OCI-LY1 (cell line): ENCODE results near the gene KRTAP10-12.
"Not testable (repeated sequence)": the region's sequence is repeated elsewhere in the genome, so short reads cannot be mapped to it uniquely, and the experiment has no call there.

ENCODE experiments used
- H2AFZ ChIP-seq: fragments of 200-600 bp; sonication (generic), shearing (Covaris generic); 2 replicates; pipeline ENCODE4 v1.6.0; 2014; ENCODE audit warnings: antibody characterized with exemption, mild to moderate bottlenecking, low read length
- H3F3A ChIP-seq: fragments of 200-600 bp; sonication (generic), shearing (Covaris generic); 2 replicates; pipeline ENCODE4 v1.6.0; 2014; ENCODE audit warnings: mild to moderate bottlenecking, antibody characterized with exemption, low read length, moderate library complexity; ENCODE audit not compliant: insufficient read depth
- H3K27ac ChIP-seq: fragments of 200-600 bp; sonication (generic); 2 replicates; pipeline ENCODE4 v1.5.1; 2014; ENCODE audit warnings: low read length, mixed run types, mild to moderate bottlenecking, low read depth; ENCODE audit not compliant: poor library complexity, severe bottlenecking
- H3K27me3 ChIP-seq: fragments of 200-600 bp; sonication (generic); 2 replicates; pipeline ENCODE4 v1.6.0; 2014; ENCODE audit warnings: antibody characterized with exemption, mild to moderate bottlenecking, low read length, moderate library complexity; ENCODE audit not compliant: insufficient read depth
- H3K36me3 ChIP-seq: fragments of 200-600 bp; sonication (generic); 2 replicates; pipeline ENCODE4 v1.6.1; 2014; ENCODE audit warnings: mild to moderate bottlenecking, antibody characterized with exemption, low read length, moderate library complexity, mixed read lengths; ENCODE audit not compliant: insufficient read depth
- H3K4me1 ChIP-seq: fragments of 200-600 bp; sonication (generic); 2 replicates; pipeline ENCODE4 v1.5.1; 2014; ENCODE audit warnings: mild to moderate bottlenecking, low read length, moderate library complexity; ENCODE audit not compliant: insufficient read depth, severe bottlenecking
- H3K4me2 ChIP-seq: fragments of 200-600 bp; sonication (generic), shearing (Covaris generic); 2 replicates; pipeline ENCODE4 v1.6.1; 2014; ENCODE audit warnings: low read length
- H3K4me3 ChIP-seq: fragments of 200-600 bp; sonication (generic); 2 replicates; pipeline ENCODE4 v1.5.1; 2014; ENCODE audit warnings: low read length, low read depth, mild to moderate bottlenecking, mixed read lengths; ENCODE audit not compliant: poor library complexity, severe bottlenecking
- H3K79me2 ChIP-seq: fragments of 200-600 bp; shearing (Covaris generic); 2 replicates; pipeline ENCODE4 v1.6.1; 2016; ENCODE audit warnings: mixed run types, low read length, mixed read lengths; ENCODE audit not compliant: insufficient read depth
- H3K9ac ChIP-seq: fragments of 200-600 bp; sonication (generic), shearing (Covaris generic); 2 replicates; pipeline ENCODE4 v1.6.1; 2014; ENCODE audit warnings: mild to moderate bottlenecking, low read length, mixed read lengths
- H3K9me2 ChIP-seq: fragments of 200-600 bp; sonication (generic), shearing (Covaris generic); 2 replicates; pipeline ENCODE4 v1.6.1; 2014; ENCODE audit warnings: low read depth, mild to moderate bottlenecking, low read length, mixed read lengths
- H3K9me3 ChIP-seq: fragments of 200-600 bp; shearing (Covaris generic); 2 replicates; pipeline ENCODE4 v1.6.1; 2014; ENCODE audit warnings: low read length, mixed read lengths
- H4K20me1 ChIP-seq: fragments of 200-600 bp; sonication (generic), shearing (Covaris generic); 2 replicates; pipeline ENCODE4 v1.6.0; 2016; ENCODE audit warnings: mild to moderate bottlenecking, low read length; ENCODE audit not compliant: insufficient read depth
- EZH2 ChIP-seq: fragments of 200-600 bp; sonication (generic), shearing (Covaris generic); IDR thresholded peaks from 2 replicates; pipeline ENCODE4 v1.8.0; 2017; ENCODE audit warnings: borderline replicate concordance, mixed run types, mild to moderate bottlenecking, antibody characterized with exemption, low read length, moderate library complexity, mixed read lengths
- TF ChIP-seq, protein P1 (sequence below): fragments of 200-600 bp; sonication (generic), shearing (Covaris generic); IDR thresholded peaks from 2 replicates; pipeline ENCODE4 v1.5.1; 2017; ENCODE audit warnings: mild to moderate bottlenecking, antibody characterized with exemption, low read length, moderate library complexity, mixed read lengths

The KRTAP10-12 gene

DNA sequence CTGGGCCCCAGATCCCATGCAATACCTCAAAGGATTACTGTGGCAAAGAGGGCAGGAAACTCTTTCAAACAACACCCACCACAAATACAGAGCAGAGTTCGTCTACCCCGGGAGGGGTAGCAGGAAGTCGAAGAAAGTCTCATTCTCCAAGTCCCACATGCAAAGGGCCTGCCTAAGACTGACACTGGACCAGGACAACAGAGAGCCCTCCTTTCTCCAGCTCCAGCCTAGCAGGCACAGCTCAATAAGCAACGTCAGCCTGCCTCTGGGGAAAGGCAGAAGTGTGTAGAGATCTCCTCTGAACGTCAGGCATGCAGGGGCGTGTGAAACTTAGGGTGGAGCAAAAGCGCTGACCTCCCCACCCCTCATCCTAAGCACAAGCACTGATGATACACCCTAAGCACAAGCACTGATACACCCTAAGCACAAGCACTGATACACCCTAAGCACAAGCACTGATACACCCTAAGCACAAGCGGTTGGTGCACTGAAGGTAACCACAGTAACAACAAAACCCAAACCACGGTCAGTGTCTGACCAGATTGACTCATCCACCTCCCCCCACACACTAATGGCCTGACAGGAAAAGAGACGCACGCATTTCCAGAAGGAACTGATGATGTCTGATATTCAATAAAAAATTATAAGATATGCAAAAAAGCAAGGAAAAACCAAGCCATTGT, 37.9 kb upstream of the KRTAP10-12 start:
- Histone ChIP-seq H3K9ac (no peak overlapping the region), H3K4me2 (no peak overlapping the region), H3K4me1 (no peaks in the 10 kb centered on the region), H3K27me3 (peaks cover 12% of the 10 kb centered on the region; the same call in 1 of the 2 replicates), H2AFZ (no peak overlapping the region), H3K4me3 (no peak overlapping the region), H3K9me3 (0 out of 2 replicates have a peak, but pooled peaks cover 2% of the 10 kb centered on the region), H3K79me2 (no peaks in the 10 kb centered on the region), H3K9me2 (no peaks in the 10 kb centered on the region), H3K36me3 (no peaks in the 10 kb centered on the region), H3K27ac (no peak overlapping the region), H3F3A (no peaks in the 10 kb centered on the region), H4K20me1 (no peaks in the 10 kb centered on the region)
- no peak for TF ChIP-seq EZH2
- TF ChIP-seq, protein P1, sequence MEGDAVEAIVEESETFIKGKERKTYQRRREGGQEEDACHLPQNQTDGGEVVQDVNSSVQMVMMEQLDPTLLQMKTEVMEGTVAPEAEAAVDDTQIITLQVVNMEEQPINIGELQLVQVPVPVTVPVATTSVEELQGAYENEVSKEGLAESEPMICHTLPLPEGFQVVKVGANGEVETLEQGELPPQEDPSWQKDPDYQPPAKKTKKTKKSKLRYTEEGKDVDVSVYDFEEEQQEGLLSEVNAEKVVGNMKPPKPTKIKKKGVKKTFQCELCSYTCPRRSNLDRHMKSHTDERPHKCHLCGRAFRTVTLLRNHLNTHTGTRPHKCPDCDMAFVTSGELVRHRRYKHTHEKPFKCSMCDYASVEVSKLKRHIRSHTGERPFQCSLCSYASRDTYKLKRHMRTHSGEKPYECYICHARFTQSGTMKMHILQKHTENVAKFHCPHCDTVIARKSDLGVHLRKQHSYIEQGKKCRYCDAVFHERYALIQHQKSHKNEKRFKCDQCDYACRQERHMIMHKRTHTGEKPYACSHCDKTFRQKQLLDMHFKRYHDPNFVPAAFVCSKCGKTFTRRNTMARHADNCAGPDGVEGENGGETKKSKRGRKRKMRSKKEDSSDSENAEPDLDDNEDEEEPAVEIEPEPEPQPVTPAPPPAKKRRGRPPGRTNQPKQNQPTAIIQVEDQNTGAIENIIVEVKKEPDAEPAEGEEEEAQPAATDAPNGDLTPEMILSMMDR, result no peak

DNA sequence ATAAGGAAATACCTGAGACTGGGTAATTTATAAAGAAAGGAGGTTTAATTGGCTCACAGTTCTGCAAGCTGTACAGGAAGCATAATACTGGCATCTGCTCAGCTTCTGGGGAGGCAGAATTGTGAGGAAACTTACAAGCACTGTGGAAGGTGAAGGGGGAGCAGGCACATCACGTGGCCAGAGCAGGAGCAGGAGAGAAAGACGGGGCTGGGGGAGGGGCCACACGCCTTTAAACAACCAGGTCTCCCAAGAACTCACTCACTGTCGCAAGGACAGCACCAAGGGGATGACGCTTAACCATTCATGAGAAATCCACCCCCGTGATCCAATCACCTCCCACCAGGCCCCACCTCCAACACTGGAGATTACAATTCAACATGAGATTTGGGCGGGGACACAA, 35.4 kb upstream of the KRTAP10-12 start:
- H3K79me2 ChIP-seq, H4K20me1 ChIP-seq, H3K4me2 ChIP-seq, H3K9ac ChIP-seq, H3K4me3 ChIP-seq, H3K36me3 ChIP-seq, H2AFZ ChIP-seq, H3F3A ChIP-seq, H3K27ac ChIP-seq, H3K9me2 ChIP-seq, H3K4me1 ChIP-seq, H3K9me3 ChIP-seq: not testable (repeated sequence)
- H3K27me3 ChIP-seq, result peaks cover 12% of the 10 kb centered on the region; the same call in 1 of the 2 replicates

DNA sequence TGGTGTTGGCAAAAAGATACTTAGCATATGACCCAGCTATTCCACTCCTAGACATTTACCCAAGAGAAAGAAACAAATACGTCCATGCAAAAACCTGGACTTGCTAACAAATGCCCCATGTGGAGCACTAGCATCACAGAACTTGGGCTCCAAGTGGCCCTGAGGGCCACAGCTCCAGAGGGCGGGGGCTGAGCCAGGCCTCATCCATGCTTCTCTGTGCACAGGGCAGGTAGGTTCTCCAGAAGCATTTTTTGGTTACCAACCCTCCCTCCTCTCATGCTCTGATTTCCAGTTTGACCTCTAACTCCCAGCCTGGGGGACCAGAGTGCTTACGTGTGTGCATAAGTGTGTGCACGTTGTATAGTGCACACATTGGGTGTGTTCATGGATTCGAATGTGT, 32.3 kb upstream of the KRTAP10-12 start:
- Histone ChIP-seq H3K79me2 (no peaks in the 10 kb centered on the region), H3K4me3 (no peak overlapping the region), H3K9me2 (no peaks in the 10 kb centered on the region), H3K27ac (no peak overlapping the region), H3K4me1 (no peaks in the 10 kb centered on the region), H3F3A (no peaks in the 10 kb centered on the region), H3K27me3 (no peaks in the 10 kb centered on the region; the same call in 1 of the 2 replicates), H3K4me2 (no peak overlapping the region), H3K9me3 (no peaks in the 10 kb centered on the region), H3K9ac (no peak overlapping the region), H4K20me1 (no peaks in the 10 kb centered on the region), H3K36me3 (no peaks in the 10 kb centered on the region), H2AFZ (no peak overlapping the region)
- TF ChIP-seq, protein P1, result no peak
- TF ChIP-seq EZH2, result no peak
